B cell (primary cell): ENCODE data around the gene ISOC2. TPM values are rescaled to one million over a fixed set of nuclear protein-coding genes. Genes with fewer than 3 reads are reported as not detected.
"Not testable (repeated sequence)": the region's sequence is repeated elsewhere in the genome, so short reads cannot be mapped to it uniquely, and the experiment has no call there.

Experiments used
- ATAC-seq: fragments of 200-7000 bp; cut with Tn5 transposase; one replicate; pipeline ENCODE4 v1.10.0; 2021; ENCODE audit warnings: low read depth, mild to moderate bottlenecking, moderate number of reproducible peaks, moderate library complexity
- CTCF ChIA-PET: fragments of 350-600 bp; sonication (Branson Sonifier 250); formaldehyde crosslinking; loops from one replicate; lab custom pipeline; 2021; ENCODE audit warnings: antibody characterized with exemption, inconsistent platforms; lab: Charles Lee
- POLR2A ChIA-PET: fragments of 350-600 bp; sonication (Branson Sonifier 250); formaldehyde crosslinking; loops from one replicate; lab custom pipeline; 2021; ENCODE audit warnings: antibody characterized with exemption; lab: Charles Lee
- DNase-seq: peaks from one replicate; pipeline ENCODE4 v3.0.0; 2013
- H2AFZ ChIP-seq: 2 replicates; pipeline ENCODE4 v1.6.1; 2012; ENCODE audit warnings: mild to moderate bottlenecking, low read depth, low read length; ENCODE audit not compliant: insufficient read depth, poor library complexity, severe bottlenecking
- H3K27ac ChIP-seq, 2 donors: 1 replicate in 1 of 2; 2 replicates in 1 of 2; pipeline ENCODE4 v1.5.1; 2012 to 2013; ENCODE audit warnings: low read length in 2 of 2, mild to moderate bottlenecking in 2 of 2, moderate library complexity in 1 of 2
- H3K27me3 ChIP-seq, 4 experiments: fragments of 200-600 bp in 1 of 4; sonication (generic) in 1 of 4; replicated peaks in 1 of 4; 1 replicate in 2 of 4; 2 replicates in 2 of 4; pipeline versions ENCODE4 v1.6.1 to v1.7.0; 2013 to 2016; ENCODE audit warnings: low read length in 3 of 4, mild to moderate bottlenecking in 2 of 4, mixed read lengths in 1 of 4, moderate library complexity in 1 of 4; ENCODE audit not compliant: insufficient read depth in 4 of 4, control insufficient read depth in 3 of 4; ENCODE audit errors: control extremely low read depth in 1 of 4
- H3K36me3 ChIP-seq, 2 experiments: replicated peaks in 1 of 2; 1 replicate in 1 of 2; 2 replicates in 1 of 2; pipeline versions ENCODE4 v1.6.1 to v1.7.1; 2013; ENCODE audit warnings: low read length in 1 of 2; ENCODE audit not compliant: insufficient read depth in 2 of 2, control insufficient read depth in 1 of 2; ENCODE audit errors: control extremely low read depth in 1 of 2, extremely low read depth in 1 of 2
- H3K4me1 ChIP-seq, 2 donors: fragments of 200-600 bp in 1 of 2; sonication (generic) in 1 of 2; 1 replicate in 1 of 2; 2 replicates in 1 of 2; pipeline versions ENCODE4 v1.5.1 to v1.6.1; 2013 to 2017; ENCODE audit warnings: low read length in 2 of 2; ENCODE audit not compliant: control insufficient read depth in 2 of 2, insufficient read depth in 2 of 2
- H3K4me2 ChIP-seq: replicated peaks from 2 replicates; pipeline ENCODE3; 2012; ENCODE audit warnings: mild to moderate bottlenecking, low read depth, low read length; ENCODE audit not compliant: poor library complexity, severe bottlenecking
- H3K4me3 ChIP-seq, 5 experiments: fragments of 200-600 bp in 1 of 5; sonication (generic) in 1 of 5; 1 replicate in 3 of 5; 2 replicates in 2 of 5; pipeline versions ENCODE4 v1.5.1 to v1.7.0; 2011 to 2016; ENCODE audit warnings: low read length in 4 of 5, mild to moderate bottlenecking in 4 of 5, low read depth in 2 of 5, control low read depth in 1 of 5, moderate library complexity in 1 of 5; ENCODE audit not compliant: insufficient read depth in 1 of 5; ENCODE audit errors: control extremely low read depth in 1 of 5, extremely low read depth in 1 of 5
- H3K79me2 ChIP-seq: fragments of 200-600 bp; sonication (generic); one replicate; pipeline ENCODE4 v1.6.0; 2016; ENCODE audit warnings: low read length; ENCODE audit not compliant: control insufficient read depth, insufficient read depth
- H3K9ac ChIP-seq: fragments of 200-600 bp; sonication (generic); 2 replicates; pipeline ENCODE4 v1.6.1; 2017; ENCODE audit warnings: mild to moderate bottlenecking, low read length, moderate library complexity
- H3K9me3 ChIP-seq, 3 donors: one replicate each; pipeline versions ENCODE4 v1.6.1 to v1.7.1; 2013; ENCODE audit warnings: low read length in 2 of 3; ENCODE audit not compliant: control insufficient read depth in 2 of 3, insufficient read depth in 1 of 3; ENCODE audit errors: control extremely low read depth in 1 of 3
- H4K20me1 ChIP-seq: 2 replicates; pipeline ENCODE4 v1.6.0; 2012; ENCODE audit warnings: mild to moderate bottlenecking, low read length; ENCODE audit not compliant: insufficient read depth, control insufficient read depth, poor library complexity, severe bottlenecking
- H3K27ac Mint-ChIP-seq: one replicate; pipeline ENCODE4 v1.8.0; 2021; ENCODE audit warnings: mixed read lengths
- H3K27me3 Mint-ChIP-seq: one replicate; pipeline ENCODE4 v1.8.0; 2021; ENCODE audit warnings: mixed read lengths
- H3K4me1 Mint-ChIP-seq: one replicate; pipeline ENCODE4 v1.8.0; 2021; ENCODE audit warnings: mixed read lengths
- H3K4me3 Mint-ChIP-seq: one replicate; pipeline ENCODE4 v1.8.0; 2021; ENCODE audit warnings: mixed read lengths
- H3K9me3 Mint-ChIP-seq: one replicate; pipeline ENCODE4 v1.8.0; 2022; ENCODE audit warnings: mixed read lengths; ENCODE audit not compliant: insufficient read depth
- EZH2 ChIP-seq: IDR thresholded peaks from 2 replicates; pipeline ENCODE4 v1.6.1; 2012; ENCODE audit warnings: borderline replicate concordance, low read depth, mild to moderate bottlenecking, moderate library complexity, low read length; ENCODE audit not compliant: insufficient read depth, poor library complexity, severe bottlenecking
- WGBS: methylation state at CpG from one replicate; pipeline ENCODE4 v1.1.5; 2013; ENCODE audit warnings: missing lambda C conversion rate; ENCODE audit not compliant: insufficient coverage; 5-methylcytosine and 5-hydroxymethylcytosine counted together
- intact Hi-C: fragments of 100-400 bp; cut with micrococcal nuclease; formaldehyde crosslinking; loops from one replicate; pipeline ENCODE4 v1.10.0; 2022
- polyA plus RNA-seq: library from polyadenylated mRNA; depleted of rRNA; stranded (reverse); fragments of >200 nt; gene quantifications from 2 replicates; pipeline ENCODE4 v1.2.3, GENCODE V29; 2012
- total RNA-seq, 2 donors: library from RNA; stranded (reverse); fragments of 120-200 nt in 1 of 2; gene quantifications; 1 replicate in 1 of 2; 2 replicates in 1 of 2; pipeline versions ENCODE4 v1.2.3 to v1.2.4, GENCODE V29; 2013 to 2022
- TF ChIP-seq, protein P1 (sequence below): fragments of 200-600 bp; IDR thresholded peaks from one replicate; pipeline ENCODE4 v1.8.0; 2022; ENCODE audit warnings: antibody characterized with exemption, mild to moderate bottlenecking

ISOC2 gene
- total and polyA plus RNA-seq, 2 donors (not counting 1 experiment from before 2014, with no cell fraction given): 10.0 to 27.6 TPM

GRCh38 chr19:55423225-55424005 is 38.0 kb downstream of the ISOC2 start:
- no peak for ATAC-seq
- intact Hi-C loops: no loop called here
- H3K4me1 Mint-ChIP-seq: no peaks in the 10 kb centered on the region

GRCh38 chr19:55421281-55421680 is 40.2 kb downstream of the ISOC2 start:
- DNase-seq, POLR2A ChIA-PET, H3K4me2 ChIP-seq, H3K4me1 Mint-ChIP-seq, H3K27ac ChIP-seq, H4K20me1 ChIP-seq, H3K9ac ChIP-seq, H3K9me3 ChIP-seq, H3K4me3 Mint-ChIP-seq, H2AFZ ChIP-seq, H3K27ac Mint-ChIP-seq, ATAC-seq, H3K4me3 ChIP-seq, H3K79me2 ChIP-seq, H3K9me3 Mint-ChIP-seq, H3K4me1 ChIP-seq, H3K36me3 ChIP-seq, intact Hi-C loops: not testable (repeated sequence)
- peaks cover 0 to 24% (median 3%) of the 10 kb centered on the region in 4 experiments for H3K27me3 ChIP-seq
- 11% methylated on average over 2 of the region's 4 CpGs for WGBS
- CTCF ChIA-PET: interaction anchor here (1.4 kb wide), 1 partner anchor 129 kb away, joined by 3 read pairs; no protein-coding TSS in a partner anchor
- peaks cover 27% of the 10 kb centered on the region for H3K27me3 Mint-ChIP-seq

More at GRCh38 chr19:55423225-55424005, 38.0 kb downstream of the ISOC2 start:
- Histone ChIP-seq H3K36me3 (no peaks in the 10 kb centered on the region), H3K9me3 (peaks cover 0 to 4% (median 0%) of the 10 kb centered on the region in 3 donors), H3K4me2 (no peak overlapping the region), H2AFZ (no peak overlapping the region), H3K9ac (no peak overlapping the region), H4K20me1 (no peaks in the 10 kb centered on the region), H3K79me2 (no peaks in the 10 kb centered on the region), H3K4me3 (no peak overlapping the region), H3K27me3 (peaks cover 0 to 19% (median 3%) of the 10 kb centered on the region in 4 experiments), H3K4me1 (no peaks in the 10 kb centered on the region), H3K27ac (no peak overlapping the region)
- Mint-ChIP-seq H3K27ac (no peak overlapping the region), H3K4me3 (no peak overlapping the region), H3K9me3 (no peaks in the 10 kb centered on the region), H3K27me3 (peaks cover 27% of the 10 kb centered on the region)
- WGBS: 96% methylated on average over 7 of the region's 13 CpGs
- TF ChIP-seq, protein P1, sequence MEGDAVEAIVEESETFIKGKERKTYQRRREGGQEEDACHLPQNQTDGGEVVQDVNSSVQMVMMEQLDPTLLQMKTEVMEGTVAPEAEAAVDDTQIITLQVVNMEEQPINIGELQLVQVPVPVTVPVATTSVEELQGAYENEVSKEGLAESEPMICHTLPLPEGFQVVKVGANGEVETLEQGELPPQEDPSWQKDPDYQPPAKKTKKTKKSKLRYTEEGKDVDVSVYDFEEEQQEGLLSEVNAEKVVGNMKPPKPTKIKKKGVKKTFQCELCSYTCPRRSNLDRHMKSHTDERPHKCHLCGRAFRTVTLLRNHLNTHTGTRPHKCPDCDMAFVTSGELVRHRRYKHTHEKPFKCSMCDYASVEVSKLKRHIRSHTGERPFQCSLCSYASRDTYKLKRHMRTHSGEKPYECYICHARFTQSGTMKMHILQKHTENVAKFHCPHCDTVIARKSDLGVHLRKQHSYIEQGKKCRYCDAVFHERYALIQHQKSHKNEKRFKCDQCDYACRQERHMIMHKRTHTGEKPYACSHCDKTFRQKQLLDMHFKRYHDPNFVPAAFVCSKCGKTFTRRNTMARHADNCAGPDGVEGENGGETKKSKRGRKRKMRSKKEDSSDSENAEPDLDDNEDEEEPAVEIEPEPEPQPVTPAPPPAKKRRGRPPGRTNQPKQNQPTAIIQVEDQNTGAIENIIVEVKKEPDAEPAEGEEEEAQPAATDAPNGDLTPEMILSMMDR: no peak
- no peak for TF ChIP-seq EZH2
- CTCF ChIA-PET: interaction anchor here (0.7 kb wide), 1 partner anchor 1072 kb away, joined by 4 read pairs; no protein-coding TSS in a partner anchor
- POLR2A ChIA-PET: no interaction called here
- no peak for DNase-seq
